H9 (cell line): Measurements from ENCODE around the gene DLG2. TPM values are rescaled to one million over a fixed set of nuclear protein-coding genes. Genes with fewer than 3 reads are reported as not detected.

Source experiments
- DNase-seq: peaks from one replicate; pipeline ENCODE4 v3.0.0-alpha.2; 2017
- H2AFZ ChIP-seq: one replicate; pipeline ENCODE4 v1.6.1; 2013; ENCODE audit warnings: mild to moderate bottlenecking, low read length, control low read depth, moderate library complexity
- H2AK5ac ChIP-seq: 2 replicates; pipeline ENCODE4 v1.6.1; 2013; ENCODE audit warnings: low read length, control low read depth, mixed read lengths; ENCODE audit not compliant: insufficient read length
- H2BK120ac ChIP-seq: one replicate; pipeline ENCODE4 v1.6.1; 2013; ENCODE audit warnings: low read depth, mild to moderate bottlenecking, low read length, control low read depth, inconsistent platforms; ENCODE audit not compliant: poor library complexity, severe bottlenecking
- H2BK12ac ChIP-seq: 2 replicates; pipeline ENCODE4 v1.6.1; 2013; ENCODE audit warnings: low read length, control low read depth, mixed read lengths, low read depth; ENCODE audit not compliant: insufficient read length
- H2BK15ac ChIP-seq: 2 replicates; pipeline ENCODE4 v1.6.1; 2013; ENCODE audit warnings: low read depth, low read length, control low read depth
- H2BK20ac ChIP-seq: one replicate; pipeline ENCODE4 v1.6.1; 2013; ENCODE audit warnings: low read depth, mild to moderate bottlenecking, low read length, control low read depth, inconsistent platforms; ENCODE audit not compliant: poor library complexity, severe bottlenecking
- H2BK5ac ChIP-seq: 2 replicates; pipeline ENCODE4 v1.6.1; 2013; ENCODE audit warnings: low read length, control low read depth, mixed read lengths; ENCODE audit not compliant: insufficient read length
- H3K14ac ChIP-seq: 2 replicates; pipeline ENCODE4 v1.6.1; 2013; ENCODE audit warnings: low read length, control low read depth; ENCODE audit not compliant: insufficient read depth
- H3K18ac ChIP-seq: 2 replicates; pipeline ENCODE4 v1.6.1; 2013; ENCODE audit warnings: low read depth, mild to moderate bottlenecking, mixed read lengths, low read length, control low read depth; ENCODE audit not compliant: insufficient read length
- H3K23ac ChIP-seq: 2 replicates; pipeline ENCODE4 v1.6.1; 2013; ENCODE audit warnings: low read length, control low read depth, mixed read lengths, low read depth; ENCODE audit not compliant: insufficient read length
- H3K23me2 ChIP-seq: 2 replicates; pipeline ENCODE4 v1.6.1; 2013; ENCODE audit warnings: low read depth, mild to moderate bottlenecking, mixed read lengths, low read length, control low read depth; ENCODE audit not compliant: insufficient read length, poor library complexity, severe bottlenecking
- H3K27ac ChIP-seq: 2 replicates; pipeline ENCODE4 v1.5.1; 2013; ENCODE audit warnings: low read length, control low read depth, mixed read lengths, low read depth; ENCODE audit not compliant: insufficient read length
- H3K27me3 ChIP-seq: 2 replicates; pipeline ENCODE4 v1.6.1; 2013; ENCODE audit warnings: low read length, control low read depth, inconsistent platforms; ENCODE audit not compliant: insufficient read depth
- H3K4ac ChIP-seq: 2 replicates; pipeline ENCODE4 v1.6.1; 2013; ENCODE audit warnings: low read depth, mild to moderate bottlenecking, control low read depth, inconsistent platforms, low read length, moderate library complexity
- H3K4me1 ChIP-seq: 2 replicates; pipeline ENCODE4 v1.6.1; 2013; ENCODE audit warnings: low read length, control low read depth, inconsistent platforms; ENCODE audit not compliant: insufficient read depth
- H3K4me2 ChIP-seq: 2 replicates; pipeline ENCODE4 v1.6.1; 2013; ENCODE audit warnings: low read length, control low read depth, mixed read lengths; ENCODE audit not compliant: insufficient read length, insufficient read depth
- H3K56ac ChIP-seq: 2 replicates; pipeline ENCODE4 v1.6.1; 2013; ENCODE audit warnings: low read depth, mild to moderate bottlenecking, mixed read lengths, low read length, control low read depth; ENCODE audit not compliant: insufficient read length
- H3K79me1 ChIP-seq: 2 replicates; pipeline ENCODE4 v1.6.1; 2013; ENCODE audit warnings: low read depth, mild to moderate bottlenecking, moderate library complexity, low read length, control low read depth, inconsistent platforms; ENCODE audit not compliant: insufficient read depth, poor library complexity, severe bottlenecking
- H3K79me2 ChIP-seq: 2 replicates; pipeline ENCODE4 v1.6.1; 2013; ENCODE audit warnings: low read length, control low read depth, inconsistent platforms; ENCODE audit not compliant: insufficient read depth
- H3K9ac ChIP-seq: 2 replicates; pipeline ENCODE4 v1.6.1; 2013; ENCODE audit warnings: low read length, control low read depth, mixed read lengths; ENCODE audit not compliant: insufficient read length; ENCODE audit errors: extremely low read depth
- H3K9me3 ChIP-seq: one replicate; pipeline ENCODE4 v1.6.1; 2013; ENCODE audit warnings: low read depth, low read length, inconsistent platforms; ENCODE audit not compliant: control insufficient read depth
- H3T11ph ChIP-seq: one replicate; pipeline ENCODE4 v1.6.1; 2013; ENCODE audit warnings: mild to moderate bottlenecking, low read length, control low read depth, inconsistent platforms
- H4K20me1 ChIP-seq: one replicate; pipeline ENCODE4 v1.6.1; 2013; ENCODE audit not compliant: control insufficient read depth, insufficient read length, insufficient read depth
- H4K5ac ChIP-seq: 2 replicates; pipeline ENCODE4 v1.6.1; 2013; ENCODE audit warnings: low read depth, mild to moderate bottlenecking, mixed read lengths, low read length, control low read depth; ENCODE audit not compliant: insufficient read length
- H4K8ac ChIP-seq: replicated peaks from 2 replicates; pipeline ENCODE4 v1.6.1; 2013; ENCODE audit warnings: low read length, control low read depth, mixed read lengths, low read depth; ENCODE audit not compliant: insufficient read length
- H4K91ac ChIP-seq: 2 replicates; pipeline ENCODE4 v1.6.1; 2013; ENCODE audit warnings: low read depth, mild to moderate bottlenecking, moderate library complexity, mixed read lengths, low read length, control low read depth; ENCODE audit not compliant: insufficient read length
- H3K27ac Mint-ChIP-seq, 3 experiments: 2 replicates in 2 of 3; 3 replicates in 1 of 3; pipeline ENCODE4 v1.8.0; 2020 to 2021; ENCODE audit warnings: mixed read lengths in 3 of 3, mild to moderate bottlenecking in 1 of 3, moderate library complexity in 1 of 3
- H3K27me3 Mint-ChIP-seq: 2 replicates; pipeline ENCODE4 v1.8.0; 2021; ENCODE audit warnings: low read depth, mild to moderate bottlenecking, moderate library complexity, mixed read lengths
- H3K36me3 Mint-ChIP-seq, 3 experiments: 2 replicates in 2 of 3; 3 replicates in 1 of 3; pipeline ENCODE4 v1.8.0; 2020 to 2021; ENCODE audit warnings: low read depth in 3 of 3, mixed read lengths in 3 of 3; ENCODE audit not compliant: insufficient read depth in 1 of 3
- H3K4me1 Mint-ChIP-seq, 2 experiments: 2 replicates each; pipeline ENCODE4 v1.8.0; 2020; ENCODE audit warnings: mixed read lengths in 2 of 2
- H3K4me3 Mint-ChIP-seq, 2 experiments: 2 replicates in 1 of 2; 3 replicates in 1 of 2; pipeline ENCODE4 v1.8.0; 2020 to 2021; ENCODE audit warnings: mild to moderate bottlenecking in 2 of 2, mixed read lengths in 2 of 2, moderate library complexity in 1 of 2
- H3K9me3 Mint-ChIP-seq, 2 experiments: 2 replicates in 1 of 2; 3 replicates in 1 of 2; pipeline ENCODE4 v1.8.0; 2020; ENCODE audit warnings: mild to moderate bottlenecking in 2 of 2, mixed read lengths in 2 of 2, moderate library complexity in 1 of 2
- CTCF ChIP-seq: fragments of 200-600 bp; sonication (generic); conservative IDR thresholded peaks from 3 replicates; pipeline ENCODE4 v1.8.0; 2021; ENCODE audit warnings: antibody characterized with exemption, mild to moderate bottlenecking
- WGBS: extraction: QIAGEN DNeasy Blood & Tissue Kit; methylation state at CpG from one replicate; pipeline ENCODE4 v1.1.7; 2013; ENCODE audit warnings: missing lambda C conversion rate, low lambda C conversion rate, mixed read lengths; ENCODE audit not compliant: insufficient read length; ENCODE audit errors: extremely low coverage; 5-methylcytosine and 5-hydroxymethylcytosine counted together
- total RNA-seq: library from RNA; stranded (reverse); gene quantifications from 2 replicates; pipeline ENCODE4 v1.2.1, GENCODE V29; 2021

Gene DLG2
- total RNA-seq, 1 experiment from 2014 or later, result 8.0 TPM

GRCh38 chr11:84607975-84608836, 1018.9 kb downstream of the DLG2 start:
- H3K23ac ChIP-seq, result no peak overlapping the region
- no peak overlapping the region for H3K4me2 ChIP-seq
- no peak overlapping the region for H2BK20ac ChIP-seq
- no peak overlapping the region for H2BK15ac ChIP-seq
- no peak overlapping the region for H3K56ac ChIP-seq
- Mint-ChIP-seq H3K4me1 (no peaks in the 10 kb centered on the region; a peak in 1 of 4 replicates), H3K36me3 (no peaks in the 10 kb centered on the region), H3K27me3 (no peaks in the 10 kb centered on the region), H3K4me3 (no peak overlapping the region), H3K9me3 (no peaks in the 10 kb centered on the region), H3K27ac (no peak overlapping the region)
- WGBS, result no CpG with 5 or more reads among the region's 5 CpGs
- no peak overlapping the region for H4K91ac ChIP-seq
- H2BK5ac ChIP-seq, result no peak overlapping the region
- no peak overlapping the region for H3T11ph ChIP-seq
- H4K20me1 ChIP-seq, result no peaks in the 10 kb centered on the region
- no peaks in the 10 kb centered on the region for H3K9me3 ChIP-seq
- DNase-seq, result no peak
- H4K5ac ChIP-seq, result no peak overlapping the region
- no peak overlapping the region for H2BK120ac ChIP-seq
- H3K79me2 ChIP-seq, result no peaks in the 10 kb centered on the region
- H3K4ac ChIP-seq, result no peak overlapping the region
- H3K27me3 ChIP-seq, result no peaks in the 10 kb centered on the region
- H3K4me1 ChIP-seq, result no peaks in the 10 kb centered on the region
- H3K14ac ChIP-seq, result no peak overlapping the region
- H3K18ac ChIP-seq, result no peak overlapping the region
- no peak overlapping the region for H2AK5ac ChIP-seq
- no peak overlapping the region for H2AFZ ChIP-seq
- no peak for TF ChIP-seq CTCF
- H2BK12ac ChIP-seq, result no peak overlapping the region
- H3K27ac ChIP-seq, result no peak overlapping the region
- H3K23me2 ChIP-seq, result no peaks in the 10 kb centered on the region
- H4K8ac ChIP-seq, result no peak overlapping the region
- H3K9ac ChIP-seq, result no peak overlapping the region
- no peaks in the 10 kb centered on the region for H3K79me1 ChIP-seq
